H1 (cell line): ENCODE measurements around the gene TNNC1. TPM values are rescaled to one million over a fixed set of nuclear protein-coding genes. Genes with fewer than 3 reads are reported as not detected.

Source experiments
- CTCF ChIA-PET: fragments of 300-600 bp; sonication (Branson Sonifier 250); formaldehyde crosslinking; loops from one replicate; lab custom pipeline; 2021; ENCODE audit not compliant: partially characterized antibody; lab: Charles Lee
- POLR2A ChIA-PET: fragments of 300-600 bp; sonication (Branson Sonifier 250); formaldehyde crosslinking; loops from one replicate; lab custom pipeline; 2021; ENCODE audit warnings: inconsistent platforms; ENCODE audit not compliant: partially characterized antibody; lab: Charles Lee
- DNase-seq, 2 experiments: peaks; one replicate each; pipeline versions ENCODE4 v3.0.0 to v3.0.0-alpha.2; 2010 to 2022; ENCODE audit warnings: low spot score in 2 of 2, low read depth in 1 of 2, mixed read lengths in 1 of 2
- FAIRE-seq: peaks from 2 replicates; lab custom pipeline; 2011; peaks lifted over from hg19 to GRCh38; lab: Jason Lieb, UNC
- H2AFZ ChIP-seq: 2 replicates; pipeline ENCODE4 v1.8.1; 2012; ENCODE audit warnings: low read length, inconsistent platforms
- H2AK5ac ChIP-seq: 2 replicates; pipeline ENCODE4 v1.6.1; 2013; ENCODE audit warnings: low read depth, low read length
- H2BK120ac ChIP-seq: replicated peaks from 2 replicates; pipeline ENCODE3; 2013; ENCODE audit warnings: low read depth, low read length, inconsistent platforms
- H2BK12ac ChIP-seq: 2 replicates; pipeline ENCODE4 v1.6.1; 2013; ENCODE audit warnings: low read depth, low read length
- H2BK15ac ChIP-seq: 2 replicates; pipeline ENCODE4 v1.6.1; 2013; ENCODE audit warnings: low read length
- H2BK20ac ChIP-seq: 2 replicates; pipeline ENCODE4 v1.6.1; 2013; ENCODE audit warnings: low read length
- H2BK5ac ChIP-seq: 2 replicates; pipeline ENCODE4 v1.6.1; 2013; ENCODE audit warnings: low read depth, low read length
- H3K14ac ChIP-seq: 2 replicates; pipeline ENCODE4 v1.6.1; 2013; ENCODE audit warnings: inconsistent platforms; ENCODE audit not compliant: insufficient read length
- H3K18ac ChIP-seq: 2 replicates; pipeline ENCODE4 v1.6.1; 2013; ENCODE audit warnings: low read length; ENCODE audit errors: extremely low read depth
- H3K23ac ChIP-seq: 2 replicates; pipeline ENCODE4 v1.6.1; 2013; ENCODE audit warnings: inconsistent platforms; ENCODE audit not compliant: insufficient read length
- H3K23me2 ChIP-seq: 2 replicates; pipeline ENCODE4 v1.6.1; 2013; ENCODE audit warnings: low read depth, low read length
- H3K27ac ChIP-seq: 2 replicates; pipeline ENCODE4 v1.6.1; 2011; ENCODE audit warnings: low read depth, low read length, inconsistent platforms
- H3K27me3 ChIP-seq, 4 experiments: replicated peaks in 1 of 4; 1 replicate in 1 of 4; 2 replicates in 3 of 4; pipeline versions ENCODE4 v1.6.1 to v1.8.1; 2011 to 2013; ENCODE audit warnings: low read length in 3 of 4, mild to moderate bottlenecking in 3 of 4, inconsistent platforms in 2 of 4, mixed read lengths in 2 of 4, moderate library complexity in 1 of 4; ENCODE audit not compliant: control insufficient read depth in 3 of 4, insufficient read depth in 3 of 4; ENCODE audit errors: extremely low read depth in 1 of 4
- H3K36me3 ChIP-seq, 4 experiments: 2 replicates each; pipeline versions ENCODE4 v1.6.1 to v1.8.1; 2011 to 2013; ENCODE audit warnings: mild to moderate bottlenecking in 4 of 4, low read length in 3 of 4, moderate library complexity in 2 of 4, control low read depth in 1 of 4, inconsistent platforms in 1 of 4; ENCODE audit not compliant: insufficient read depth in 4 of 4, control insufficient read depth in 2 of 4
- H3K4ac ChIP-seq: replicated peaks from 2 replicates; pipeline ENCODE3; 2013; ENCODE audit warnings: low read length, low read depth, mixed read lengths, inconsistent platforms; ENCODE audit not compliant: insufficient read length
- H3K4me1 ChIP-seq, 4 experiments: replicated peaks in 1 of 4; 1 replicate in 1 of 4; 2 replicates in 3 of 4; pipeline versions ENCODE4 v1.6.1 to v1.8.1; 2011 to 2013; ENCODE audit warnings: low read length in 3 of 4, inconsistent platforms in 2 of 4, mixed read lengths in 1 of 4; ENCODE audit not compliant: insufficient read depth in 4 of 4, control insufficient read depth in 3 of 4
- H3K4me2 ChIP-seq, 2 experiments: 2 replicates each; pipeline versions ENCODE4 v1.6.1 to v1.8.1; 2011 to 2013; ENCODE audit warnings: low read depth in 2 of 2, low read length in 2 of 2, control low read depth in 1 of 2, inconsistent platforms in 1 of 2, mild to moderate bottlenecking in 1 of 2; ENCODE audit not compliant: insufficient read depth in 1 of 2
- H3K4me3 ChIP-seq, 4 experiments: fragments of 200-600, 300-600 bp in 1 of 4; sonication (generic), shearing (Covaris generic), sonication (Bioruptor Twin) in 1 of 4; 2 replicates each; pipeline versions ENCODE4 v1.5.1 to v1.8.1; 2011 to 2016; ENCODE audit warnings: low read length in 4 of 4, low read depth in 3 of 4, control low read depth in 2 of 4, inconsistent platforms in 2 of 4, mild to moderate bottlenecking in 2 of 4, mixed read lengths in 1 of 4, moderate library complexity in 1 of 4; ENCODE audit not compliant: insufficient read depth in 2 of 4; ENCODE audit errors: extremely low read depth in 1 of 4
- H3K56ac ChIP-seq: replicated peaks from 2 replicates; pipeline ENCODE3; 2013; ENCODE audit warnings: low read depth, mild to moderate bottlenecking, mixed read lengths, low read length, inconsistent platforms; ENCODE audit not compliant: insufficient read length
- H3K79me1 ChIP-seq: 2 replicates; pipeline ENCODE4 v1.6.1; 2013; ENCODE audit warnings: low read depth, low read length, control low read depth
- H3K79me2 ChIP-seq, 2 experiments: 2 replicates each; pipeline versions ENCODE4 v1.6.1 to v1.8.1; 2012 to 2013; ENCODE audit warnings: low read length in 2 of 2, mild to moderate bottlenecking in 2 of 2, inconsistent platforms in 1 of 2; ENCODE audit not compliant: insufficient read depth in 2 of 2, control insufficient read depth in 1 of 2
- H3K9ac ChIP-seq, 4 experiments: replicated peaks in 1 of 4; 1 replicate in 1 of 4; 2 replicates in 3 of 4; pipeline versions ENCODE4 v1.6.1 to v1.8.1; 2011 to 2013; ENCODE audit warnings: low read depth in 3 of 4, low read length in 3 of 4, control low read depth in 2 of 4, mild to moderate bottlenecking in 2 of 4, moderate library complexity in 2 of 4, inconsistent platforms in 1 of 4; ENCODE audit errors: extremely low read depth in 1 of 4
- H3K9me3 ChIP-seq, 2 experiments: 2 replicates each; pipeline versions ENCODE4 v1.6.1 to v1.8.1; 2012 to 2013; ENCODE audit warnings: mild to moderate bottlenecking in 2 of 2, moderate library complexity in 2 of 2, control low read depth in 1 of 2, inconsistent platforms in 1 of 2, low read depth in 1 of 2, low read length in 1 of 2, mixed read lengths in 1 of 2; ENCODE audit not compliant: insufficient read depth in 2 of 2
- H4K20me1 ChIP-seq, 2 experiments: replicated peaks in 1 of 2; 2 replicates each; pipeline versions ENCODE3 to v1.8.1; 2011 to 2013; ENCODE audit warnings: inconsistent platforms in 2 of 2, low read length in 2 of 2, mild to moderate bottlenecking in 1 of 2; ENCODE audit not compliant: insufficient read depth in 2 of 2, control insufficient read depth in 1 of 2
- H4K5ac ChIP-seq: 2 replicates; pipeline ENCODE4 v1.6.1; 2013; ENCODE audit warnings: low read length, low read depth, mixed read lengths, inconsistent platforms; ENCODE audit not compliant: insufficient read length
- H4K8ac ChIP-seq: 2 replicates; pipeline ENCODE4 v1.8.0; 2013; ENCODE audit warnings: mild to moderate bottlenecking, moderate library complexity, low read length, inconsistent platforms; ENCODE audit not compliant: insufficient read depth; ENCODE audit errors: extremely low read depth
- H4K91ac ChIP-seq: replicated peaks from 2 replicates; pipeline ENCODE3; 2013; ENCODE audit warnings: low read length, mixed read lengths, inconsistent platforms; ENCODE audit not compliant: insufficient read length
- JUND ChIP-seq: IDR thresholded peaks from 2 replicates; pipeline ENCODE4 v1.6.1; 2011; ENCODE audit warnings: mild to moderate bottlenecking, improper control_type of control experiment, low read length
- NRF1 ChIP-seq: IDR thresholded peaks from 2 replicates; pipeline ENCODE4 v1.6.1; 2011; ENCODE audit warnings: mild to moderate bottlenecking, low read depth, low read length, improper control_type of control experiment
- WGBS, 2 experiments: shearing (Covaris generic) in 1 of 2; methylation state at CpG; one replicate each; pipeline versions ENCODE4 v1.1.6 to v1.1.7; 2013 to 2015; ENCODE audit warnings: low lambda C conversion rate in 2 of 2, mixed read lengths in 2 of 2, inconsistent platforms in 1 of 2, low coverage in 1 of 2, missing lambda C conversion rate in 1 of 2; ENCODE audit not compliant: insufficient replicate concordance in 2 of 2, insufficient coverage in 1 of 2, insufficient read length in 1 of 2; ENCODE audit errors: extremely low coverage in 1 of 2, missing lambda C conversion rate in 1 of 2; 5-methylcytosine and 5-hydroxymethylcytosine counted together
- polyA plus RNA-seq, 7 experiments: library from polyadenylated mRNA; depleted of rRNA in 3 of 7; stranded (reverse) in 5 of 7; unstranded in 2 of 7; fragments of >200 nt in 5 of 7; fragments of 200-250 nt in 2 of 7; gene quantifications; 1 replicate in 5 of 7; 2 replicates in 1 of 7; 4 replicates in 1 of 7; pipeline versions ENCODE4 v1.2.1 to v1.2.3, GENCODE V29; 2011 to 2013; ENCODE audit warnings: missing spikeins in 2 of 7, mixed read lengths in 2 of 7
- total RNA-seq: library from RNA; stranded (reverse); fragmentation: NEBNext Ultra II Directional; extraction: Animal tissue kit (Norgen Biotek cat#: 25700); gene quantifications from 2 replicates; pipeline ENCODE4 v1.2.1, GENCODE V29; 2021

TNNC1 gene
- total and polyA plus RNA-seq, 2 of the 8 experiments (the other 6 are each of a cell fraction or from before 2014, with no cell fraction given), result 5.8 to 16.4 TPM

- Histone ChIP-seq H2AK5ac (no peak overlapping the region), H2BK5ac (no peak overlapping the region), H4K20me1 (no peaks in the 10 kb centered on the region), H3K9me3 (no peaks in the 10 kb centered on the region), H3K36me3 (no peaks in the 10 kb centered on the region), H3K56ac (no peak overlapping the region), H3K9ac (no peak overlapping the region), H4K8ac (no peak overlapping the region; the same call in 1 of the 2 replicates), H3K23ac (no peak overlapping the region), H3K18ac (no peak overlapping the region), H3K4ac (no peak overlapping the region), H3K79me2 (no peaks in the 10 kb centered on the region), H2BK120ac (no peak overlapping the region), H4K91ac (no peak overlapping the region), H2AFZ (no peak overlapping the region), H3K4me1 (peaks cover 0 to 10% (median 4%) of the 10 kb centered on the region in 4 experiments; a peak in 4 of 7 replicates), H3K27me3 (0 out of 7 replicates have a peak, but pooled peaks cover 0 to 2% (median 0%) of the 10 kb centered on the region in 4 experiments), H2BK12ac (no peak overlapping the region), H3K4me3 (no peak overlapping the region), H3K27ac (no peak overlapping the region), H3K14ac (no peak overlapping the region), H2BK15ac (no peak overlapping the region), H4K5ac (no peak overlapping the region), H3K79me1 (peaks cover 3% of the 10 kb centered on the region; the same call in 1 of the 2 replicates), H3K23me2 (peaks cover 4% of the 10 kb centered on the region; the same call in 1 of the 2 replicates), H2BK20ac (no peak overlapping the region), H3K4me2 (no peak overlapping the region)
- WGBS, 2 experiments, result 94% methylated on average over 12 of the region's 16 CpGs; no CpG with 5 or more reads in 1 of the 2 experiments
- CTCF ChIA-PET, result interaction anchor here (0.6 to 12.8 kb wide), 3 partner anchors 9 to 56 kb away, joined by 3 to 109 read pairs (median 13); partner anchors contain the start of gene TNNC1
- POLR2A ChIA-PET, result interaction anchor here (0.6 to 12.3 kb wide), 5 partner anchors 10 to 45 kb away, joined by 3 to 112 read pairs (median 4); partner anchors contain the start of gene TNNC1
- FAIRE-seq (no peak), DNase-seq (no peak)
- no peak for TF ChIP-seq JUND
- no peak for TF ChIP-seq NRF1
Measured at GRCh38 chr3:52442409-52443267, 11.2 kb downstream of the TNNC1 start.
